GM21423 (cell line): ENCODE data around the gene AARSD1.
"Not testable (repeated sequence)": the region's sequence is repeated elsewhere in the genome, so short reads cannot be mapped to it uniquely, and the experiment has no call there.

Experiments
- ATAC-seq: cut with Tn5 transposase; IDR thresholded peaks from one replicate; pipeline ENCODE4 v1.9.1; 2021; ENCODE audit warnings: mild to moderate bottlenecking, moderate library complexity; ENCODE audit not compliant: unreplicated experiment

Gene AARSD1

GRCh38 chr17:42964161-42964932 is at the start of gene AARSD1:
Gene AARSD1, minus strand, starts transcription at chr17:42964454. Its CDS starts 14 bp downstream, at chr17:42964440.
- peak; percentile 69 for ATAC-seq

GRCh38 chr17:43013296-43013695 is 49.0 kb upstream of the AARSD1 start:
- no peak for ATAC-seq

GRCh38 chr17:43011728-43012472 is 47.6 kb upstream of the AARSD1 start:
- ATAC-seq = no peak

GRCh38 chr17:43010667-43011308 is 46.5 kb upstream of the AARSD1 start:
- no peak for ATAC-seq

GRCh38 chr17:43006639-43007551 is 42.6 kb upstream of the AARSD1 start, which contains the start of gene IFI35:
Gene IFI35, plus strand, starts transcription at chr17:43006784. Its CDS starts 164 bp downstream, at chr17:43006948.
- no peak for ATAC-seq

GRCh38 chr17:43003542-43004172 is 39.4 kb upstream of the AARSD1 start:
- no peak for ATAC-seq

- not testable (repeated sequence) for ATAC-seq
Observed at GRCh38 chr17:43000894-43001293, 36.6 kb upstream of the AARSD1 start.

GRCh38 chr17:42999003-42999525 is 34.8 kb upstream of the AARSD1 start:
- no peak for ATAC-seq

- ATAC-seq = peak; percentile 91
Observed at GRCh38 chr17:42997984-42998938, 34.0 kb upstream of the AARSD1 start, which contains the start of gene RPL27. Gene RPL27, plus strand, starts transcription at chr17:42998419. Its CDS starts 332 bp downstream, at chr17:42998751.

GRCh38 chr17:42997390-42997983 is 33.2 kb upstream of the AARSD1 start:
- no peak for ATAC-seq

GRCh38 chr17:42993913-42994312 is 29.7 kb upstream of the AARSD1 start:
- ATAC-seq = not testable (repeated sequence)

- ATAC-seq = no peak
Observed at GRCh38 chr17:42992872-42993271, 28.6 kb upstream of the AARSD1 start.

- no peak for ATAC-seq
Observed at GRCh38 chr17:42991471-42991870, 27.2 kb upstream of the AARSD1 start.

GRCh38 chr17:42989726-42990652 is 25.7 kb upstream of the AARSD1 start:
- no peak for ATAC-seq

- no peak for ATAC-seq
Observed at GRCh38 chr17:42989141-42989540, 24.9 kb upstream of the AARSD1 start.

- peak; percentile 45 for ATAC-seq
Observed at GRCh38 chr17:42985225-42985624, 21.0 kb upstream of the AARSD1 start.

GRCh38 chr17:42982266-42982665 is 18.0 kb upstream of the AARSD1 start:
- no peak for ATAC-seq
